Measurements from ENCODE around the gene DMD.

The DMD gene

GRCh38 chrX:31243804-31244203 is 1967.5 kb downstream of the DMD start:
- Histone ChIP-seq H3K4me1 (peaks cover 8% of the 10 kb centered on the region; the same call in 1 of the 2 replicates), H4K20me1 (no peaks in the 10 kb centered on the region; the same call in 1 of the 2 replicates), H3K27me3 (peaks cover 98% of the 10 kb centered on the region), H3K9me3 (no peaks in the 10 kb centered on the region), H3K27ac (no peak overlapping the region), H3K36me3 (peaks cover 18% of the 10 kb centered on the region; the same call in 1 of the 2 replicates), H3K4me2 (no peak overlapping the region), H3K9ac (no peak overlapping the region), H3K4me3 (no peak overlapping the region)
- TF ChIP-seq Cebpa-rat (IDR thresholded peaks at IDR 0.05), result no peak

GRCh38 chrX:31240982-31241381 is 1970.4 kb downstream of the DMD start:
- no peaks in the 10 kb centered on the region for H3K9me3 ChIP-seq
- no peaks in the 10 kb centered on the region for H3K36me3 ChIP-seq
- peaks cover 98% of the 10 kb centered on the region for H3K27me3 ChIP-seq
- H3K4me3 ChIP-seq, result no peak overlapping the region
- no peak overlapping the region for H3K9ac ChIP-seq
- H4K20me1 ChIP-seq, result no peaks in the 10 kb centered on the region; the same call in 1 of the 2 replicates
- TF ChIP-seq Cebpa-rat (IDR thresholded peaks at IDR 0.05), result no peak
- peaks cover 27% of the 10 kb centered on the region for H3K4me1 ChIP-seq
- H3K4me2 ChIP-seq, result peak overlapping the region; percentile 19; the same call in 1 of the 2 replicates
- no peak overlapping the region for H3K27ac ChIP-seq

GRCh38 chrX:31237189-31237588 is 1974.2 kb downstream of the DMD start:
- H3K27ac ChIP-seq, result no peak overlapping the region

GRCh38 chrX:31236231-31236630 is 1975.1 kb downstream of the DMD start:
- Histone ChIP-seq H3K27me3 (peaks cover 98% of the 10 kb centered on the region), H3K4me1 (peaks cover 28% of the 10 kb centered on the region), H3K4me2 (peak overlapping the region; percentile 33), H3K9ac (no peak overlapping the region), H3K27ac (no peak overlapping the region), H3K36me3 (no peaks in the 10 kb centered on the region), H4K20me1 (peaks cover 10% of the 10 kb centered on the region; the same call in 1 of the 2 replicates), H3K4me3 (no peak overlapping the region), H3K9me3 (no peaks in the 10 kb centered on the region)
- TF ChIP-seq Cebpa-rat (IDR thresholded peaks at IDR 0.05), result no peak

More at GRCh38 chrX:31237189-31237588, 1974.2 kb downstream of the DMD start:
- H4K20me1 ChIP-seq, result peaks cover 10% of the 10 kb centered on the region; the same call in 1 of the 2 replicates
- H3K4me3 ChIP-seq, result no peak overlapping the region
- H3K4me2 ChIP-seq, result peak overlapping the region; percentile 10; the same call in 1 of the 2 replicates
- no peak overlapping the region for H3K9ac ChIP-seq
- H3K4me1 ChIP-seq, result peaks cover 31% of the 10 kb centered on the region
- no peaks in the 10 kb centered on the region for H3K36me3 ChIP-seq
- H3K9me3 ChIP-seq, result no peaks in the 10 kb centered on the region
- no peak for TF ChIP-seq Cebpa-rat (IDR thresholded peaks at IDR 0.05)
- H3K27me3 ChIP-seq, result peaks cover 98% of the 10 kb centered on the region

GRCh38 chrX:31233941-31234496 is 1977.3 kb downstream of the DMD start:
- Histone ChIP-seq H4K20me1 (peaks cover 10% of the 10 kb centered on the region; the same call in 1 of the 2 replicates), H3K4me2 (no peak overlapping the region), H3K4me3 (no peak overlapping the region), H3K36me3 (no peaks in the 10 kb centered on the region), H3K9me3 (no peaks in the 10 kb centered on the region), H3K9ac (no peak overlapping the region), H3K27me3 (peaks cover 98% of the 10 kb centered on the region), H3K4me1 (peaks cover 23% of the 10 kb centered on the region), H3K27ac (no peak overlapping the region)
- no peak for TF ChIP-seq Cebpa-rat (IDR thresholded peaks at IDR 0.05)

GRCh38 chrX:31232506-31232905 is 1978.8 kb downstream of the DMD start:
- Histone ChIP-seq H4K20me1 (peaks cover 10% of the 10 kb centered on the region; the same call in 1 of the 2 replicates), H3K27me3 (peaks cover 92% of the 10 kb centered on the region), H3K36me3 (no peaks in the 10 kb centered on the region; the same call in 1 of the 2 replicates), H3K9me3 (no peaks in the 10 kb centered on the region), H3K4me3 (no peak overlapping the region), H3K9ac (no peak overlapping the region), H3K4me2 (no peak overlapping the region), H3K4me1 (peaks cover 19% of the 10 kb centered on the region), H3K27ac (no peak overlapping the region)
- no peak for TF ChIP-seq Cebpa-rat (IDR thresholded peaks at IDR 0.05)

GRCh38 chrX:31228909-31229308 is 1982.4 kb downstream of the DMD start:
- no peak overlapping the region for H3K27ac ChIP-seq
- no peak overlapping the region for H3K4me3 ChIP-seq

GRCh38 chrX:31228415-31228832 is 1982.9 kb downstream of the DMD start:
- Histone ChIP-seq H3K4me2 (no peak overlapping the region), H4K20me1 (peaks cover 10% of the 10 kb centered on the region; the same call in 1 of the 2 replicates), H3K9me3 (0 out of 2 replicates have a peak, but pooled peaks cover 4% of the 10 kb centered on the region), H3K4me3 (no peak overlapping the region), H3K4me1 (no peaks in the 10 kb centered on the region), H3K27ac (no peak overlapping the region), H3K9ac (no peak overlapping the region), H3K36me3 (peaks cover 4% of the 10 kb centered on the region; the same call in 1 of the 2 replicates), H3K27me3 (peaks cover 90% of the 10 kb centered on the region)
- TF ChIP-seq Cebpa-rat (IDR thresholded peaks at IDR 0.05), result no peak

More at GRCh38 chrX:31228909-31229308, 1982.4 kb downstream of the DMD start:
- Histone ChIP-seq H4K20me1 (peaks cover 10% of the 10 kb centered on the region; the same call in 1 of the 2 replicates), H3K36me3 (peaks cover 4% of the 10 kb centered on the region; the same call in 1 of the 2 replicates), H3K4me2 (no peak overlapping the region), H3K9ac (no peak overlapping the region), H3K9me3 (0 out of 2 replicates have a peak, but pooled peaks cover 4% of the 10 kb centered on the region), H3K27me3 (peaks cover 90% of the 10 kb centered on the region), H3K4me1 (no peaks in the 10 kb centered on the region)
- TF ChIP-seq Cebpa-rat (IDR thresholded peaks at IDR 0.05), result no peak

GRCh38 chrX:31227250-31227649 is 1984.1 kb downstream of the DMD start:
- no peak overlapping the region for H3K9ac ChIP-seq
- no peak overlapping the region for H3K27ac ChIP-seq
- H3K9me3 ChIP-seq, result 0 out of 2 replicates have a peak, but pooled peaks cover 4% of the 10 kb centered on the region
- no peak for TF ChIP-seq Cebpa-rat (IDR thresholded peaks at IDR 0.05)
- peaks cover 90% of the 10 kb centered on the region for H3K27me3 ChIP-seq
- no peaks in the 10 kb centered on the region; the same call in 1 of the 2 replicates for H4K20me1 ChIP-seq
- H3K4me1 ChIP-seq, result no peaks in the 10 kb centered on the region
- H3K4me2 ChIP-seq, result no peak overlapping the region
- peaks cover 4% of the 10 kb centered on the region; the same call in 1 of the 2 replicates for H3K36me3 ChIP-seq
- H3K4me3 ChIP-seq, result no peak overlapping the region

GRCh38 chrX:31225819-31226218 is 1985.5 kb downstream of the DMD start:
- Histone ChIP-seq H3K4me3 (no peak overlapping the region), H3K9ac (no peak overlapping the region), H4K20me1 (no peaks in the 10 kb centered on the region; the same call in 1 of the 2 replicates), H3K27ac (no peak overlapping the region), H3K9me3 (0 out of 2 replicates have a peak, but pooled peaks cover 4% of the 10 kb centered on the region), H3K36me3 (peaks cover 4% of the 10 kb centered on the region; the same call in 1 of the 2 replicates), H3K4me1 (peaks cover 7% of the 10 kb centered on the region; the same call in 1 of the 2 replicates), H3K27me3 (peaks cover 92% of the 10 kb centered on the region), H3K4me2 (no peak overlapping the region)
- no peak for TF ChIP-seq Cebpa-rat (IDR thresholded peaks at IDR 0.05)
